Middle frontal gyrus (tissue), 1 donor: ENCODE data around the gene GIT1.

Experiments
- DNase-seq: peaks from one replicate; pipeline ENCODE4 v3.0.0-alpha.2; 2015; ENCODE audit warnings: low spot score; ENCODE audit errors: extremely low spot score

The GIT1 gene, protein sequence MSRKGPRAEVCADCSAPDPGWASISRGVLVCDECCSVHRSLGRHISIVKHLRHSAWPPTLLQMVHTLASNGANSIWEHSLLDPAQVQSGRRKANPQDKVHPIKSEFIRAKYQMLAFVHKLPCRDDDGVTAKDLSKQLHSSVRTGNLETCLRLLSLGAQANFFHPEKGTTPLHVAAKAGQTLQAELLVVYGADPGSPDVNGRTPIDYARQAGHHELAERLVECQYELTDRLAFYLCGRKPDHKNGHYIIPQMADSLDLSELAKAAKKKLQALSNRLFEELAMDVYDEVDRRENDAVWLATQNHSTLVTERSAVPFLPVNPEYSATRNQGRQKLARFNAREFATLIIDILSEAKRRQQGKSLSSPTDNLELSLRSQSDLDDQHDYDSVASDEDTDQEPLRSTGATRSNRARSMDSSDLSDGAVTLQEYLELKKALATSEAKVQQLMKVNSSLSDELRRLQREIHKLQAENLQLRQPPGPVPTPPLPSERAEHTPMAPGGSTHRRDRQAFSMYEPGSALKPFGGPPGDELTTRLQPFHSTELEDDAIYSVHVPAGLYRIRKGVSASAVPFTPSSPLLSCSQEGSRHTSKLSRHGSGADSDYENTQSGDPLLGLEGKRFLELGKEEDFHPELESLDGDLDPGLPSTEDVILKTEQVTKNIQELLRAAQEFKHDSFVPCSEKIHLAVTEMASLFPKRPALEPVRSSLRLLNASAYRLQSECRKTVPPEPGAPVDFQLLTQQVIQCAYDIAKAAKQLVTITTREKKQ

DNA sequence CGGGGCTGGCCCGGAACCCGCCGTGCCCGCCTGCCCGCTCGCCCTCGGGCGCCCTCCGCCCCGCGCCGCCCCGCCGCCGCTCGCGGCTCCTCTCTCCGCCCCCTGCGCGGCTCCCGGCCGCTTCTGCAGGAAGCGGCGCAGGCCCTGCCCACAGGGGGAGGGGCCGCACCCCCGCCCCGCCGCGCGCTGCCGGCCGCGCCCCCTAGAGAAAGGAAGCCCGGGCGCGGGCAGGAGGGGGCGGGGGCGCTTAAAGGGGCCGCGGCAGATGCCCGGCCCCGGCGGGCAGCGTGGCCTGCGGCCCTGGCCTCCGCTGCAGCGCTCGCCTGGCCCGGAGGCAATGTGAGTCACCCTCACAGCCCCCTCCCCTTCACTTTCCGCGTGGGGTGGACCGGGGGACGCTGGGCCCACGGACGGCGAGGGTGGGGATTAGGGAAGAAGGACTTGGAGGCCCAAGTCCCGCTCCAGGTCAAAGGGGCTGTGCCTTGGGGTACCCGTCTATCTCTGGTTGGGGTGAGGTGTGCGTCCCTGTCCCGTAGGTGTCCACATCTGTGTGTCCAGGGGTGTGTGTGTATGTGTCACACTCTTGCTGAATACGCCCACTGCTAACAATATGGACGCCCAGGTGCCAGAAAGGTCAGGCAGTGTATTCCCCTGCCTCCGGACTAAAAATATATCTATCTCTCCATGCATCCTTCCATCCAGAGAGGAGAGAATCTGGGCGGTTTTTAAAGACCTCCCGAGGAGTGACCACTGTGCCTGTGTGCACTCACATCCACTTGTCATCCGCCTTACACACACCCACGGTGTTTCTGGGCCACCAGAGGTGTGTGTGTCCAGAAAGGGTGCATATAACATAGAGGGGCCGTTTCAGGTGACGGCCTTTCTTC, at the start of gene GIT1:
Gene GIT1, minus strand, starts transcription at position 125 of the 887 bp plus-strand sequence. CDS start 270 bp downstream, outside the sequence.
- peak; percentile 84 for DNase-seq

DNA sequence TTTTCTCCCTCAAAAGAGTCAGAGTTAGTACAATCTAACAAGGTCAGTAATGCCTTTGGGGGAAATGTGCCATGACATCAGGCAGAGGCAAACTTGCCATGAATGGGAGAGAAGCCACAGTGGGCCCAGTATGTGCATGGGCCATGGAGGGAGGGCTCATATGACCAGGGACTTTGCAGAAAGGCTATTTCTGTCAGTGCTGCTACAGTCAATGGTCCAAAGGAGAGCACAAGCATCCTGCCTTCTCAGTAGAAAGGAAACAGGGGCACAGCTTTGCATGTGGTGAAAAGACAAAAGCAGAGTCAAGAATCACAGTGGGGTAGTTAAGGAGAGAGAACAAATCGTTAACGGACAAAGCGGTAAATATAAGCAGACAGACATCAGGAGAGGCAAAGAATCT, 44.4 kb upstream of the GIT1 start:
- DNase-seq: no peak

DNA sequence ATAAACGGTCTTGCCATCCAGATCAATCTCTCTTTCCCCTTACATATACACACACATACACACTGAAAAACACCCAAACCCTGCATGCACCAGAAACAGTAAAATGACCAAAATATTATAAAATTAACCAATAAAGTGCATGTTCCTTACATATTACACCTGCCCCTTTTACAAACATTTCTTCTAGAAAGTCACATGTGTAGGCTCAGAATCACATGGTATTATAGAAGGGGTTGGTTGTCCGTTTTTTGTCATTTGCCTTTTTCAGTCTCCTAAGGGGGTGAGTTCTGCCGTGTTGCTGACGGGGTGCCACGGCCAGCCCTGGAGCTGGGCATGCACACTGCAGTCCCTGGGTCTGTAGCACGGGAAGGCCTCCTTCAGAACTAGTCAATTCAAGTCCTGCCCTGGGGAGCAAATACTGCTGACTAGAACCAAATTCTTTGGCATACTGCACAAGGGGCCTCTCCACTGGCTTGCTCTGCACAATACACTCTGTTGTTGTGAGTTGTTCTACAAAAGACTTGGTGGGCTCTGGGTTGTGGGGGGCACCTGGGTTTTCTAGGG, 41.3 kb upstream of the GIT1 start:
- DNase-seq: no peak

DNA sequence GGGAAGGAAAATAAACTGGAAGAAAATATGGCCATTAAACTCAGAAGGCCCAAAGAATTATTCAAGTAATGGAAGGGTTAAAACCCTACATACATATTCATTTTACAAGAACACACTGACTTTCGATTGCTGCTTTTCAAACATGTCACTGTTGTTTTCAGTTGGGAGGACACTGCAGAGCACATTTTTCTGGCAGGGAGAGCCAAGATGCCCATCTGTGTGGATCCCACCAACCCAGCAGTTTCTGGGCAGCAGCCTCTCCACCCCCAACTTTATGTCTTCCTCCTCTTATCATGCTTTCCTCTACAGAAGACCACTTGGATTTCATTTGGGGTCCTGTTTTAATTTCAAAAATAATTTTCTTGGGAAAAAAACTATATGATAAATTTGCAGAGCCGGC, 40.4 kb upstream of the GIT1 start:
- DNase-seq: no peak

DNA sequence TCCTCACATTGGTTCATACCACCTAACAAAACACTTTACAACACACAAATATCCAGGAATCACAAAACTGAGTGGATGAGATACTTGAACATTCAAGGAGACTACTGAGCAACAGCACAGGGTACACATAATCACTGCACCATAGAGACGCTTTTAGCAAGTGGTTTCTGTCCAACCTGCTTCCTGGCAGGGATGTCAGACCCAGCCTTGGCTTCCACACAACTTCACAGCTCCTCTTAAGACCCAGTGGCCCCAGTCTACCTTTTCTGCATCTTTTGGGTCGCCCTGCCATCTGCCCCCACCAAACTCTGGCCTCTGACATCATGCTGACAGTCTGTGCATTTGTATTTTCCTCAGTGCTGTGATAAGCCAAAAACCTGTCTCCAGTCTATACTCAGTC, 39.2 kb upstream of the GIT1 start:
- no peak for DNase-seq

DNA sequence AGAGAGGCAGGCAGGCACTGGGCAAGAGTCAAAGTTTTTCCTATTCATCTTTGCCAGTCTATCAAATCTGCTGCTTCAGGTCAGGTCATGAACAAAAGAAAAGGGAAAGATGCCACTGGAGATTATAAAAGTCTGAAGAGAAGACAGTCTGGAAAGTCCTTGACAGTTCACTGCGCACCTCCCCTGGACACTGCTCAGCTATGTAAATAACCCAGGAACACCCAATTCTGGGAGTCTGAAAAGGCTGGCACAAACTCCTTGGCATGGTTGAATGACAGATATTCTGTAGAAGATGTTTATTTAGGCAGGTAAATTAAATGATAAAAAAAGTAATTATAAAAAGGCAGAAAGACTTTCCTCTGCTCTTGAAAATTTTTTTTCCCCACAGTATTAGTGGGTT, 38.5 kb upstream of the GIT1 start:
- DNase-seq: no peak

DNA sequence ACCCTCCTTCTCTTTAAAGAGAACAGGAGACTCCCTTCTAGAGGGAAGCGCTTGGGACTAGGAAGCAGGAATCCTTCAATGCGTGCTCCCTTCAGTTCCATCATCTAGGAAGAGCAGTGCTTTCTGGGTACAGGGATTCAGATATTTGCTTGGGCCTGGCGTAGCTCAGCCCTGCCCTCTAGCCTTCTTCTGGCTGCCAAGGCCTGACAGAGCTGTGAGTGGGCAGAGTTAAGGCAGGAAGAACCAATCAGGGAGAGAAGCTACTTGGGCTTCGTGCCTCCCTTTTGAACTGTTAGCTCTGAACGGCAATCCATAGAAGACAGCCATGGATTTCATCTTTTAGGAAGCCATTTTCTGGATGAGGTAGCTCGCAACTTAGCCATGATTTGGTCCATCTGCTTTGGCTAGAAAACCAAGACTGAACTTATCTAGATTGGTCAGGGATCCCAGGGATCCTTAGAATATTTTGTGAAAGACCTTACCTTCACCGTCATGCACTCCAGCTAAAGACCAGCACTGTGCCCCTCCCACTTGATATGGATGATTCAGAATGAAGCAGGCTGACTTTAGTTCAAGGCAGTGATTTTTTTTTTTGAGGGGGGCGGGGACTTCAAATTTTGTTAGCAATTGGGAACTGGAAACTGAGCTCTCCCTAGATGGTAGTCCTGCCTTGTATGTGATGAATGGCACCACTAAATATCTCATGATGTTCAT, 35.7 kb upstream of the GIT1 start:
- DNase-seq: peak; percentile 39

DNA sequence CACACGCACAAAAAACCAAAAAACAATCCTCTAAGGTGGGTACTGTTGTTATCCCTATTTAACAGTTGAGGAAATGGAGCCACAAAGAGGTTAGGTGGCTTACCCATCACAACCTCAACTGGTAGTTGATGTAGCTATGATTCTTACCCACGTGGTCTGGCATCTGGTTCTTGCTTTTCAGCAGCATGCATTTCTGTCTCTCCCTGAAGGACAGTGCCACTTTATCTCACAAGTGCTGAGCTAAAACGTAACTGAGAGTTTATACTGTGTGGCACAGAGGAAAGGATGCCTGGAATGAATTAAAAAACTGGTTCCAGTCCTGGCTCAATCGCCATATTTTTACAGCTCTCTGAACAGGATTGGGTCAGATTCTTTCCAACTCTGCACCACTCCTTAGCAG, 35.1 kb upstream of the GIT1 start:
- no peak for DNase-seq

DNA sequence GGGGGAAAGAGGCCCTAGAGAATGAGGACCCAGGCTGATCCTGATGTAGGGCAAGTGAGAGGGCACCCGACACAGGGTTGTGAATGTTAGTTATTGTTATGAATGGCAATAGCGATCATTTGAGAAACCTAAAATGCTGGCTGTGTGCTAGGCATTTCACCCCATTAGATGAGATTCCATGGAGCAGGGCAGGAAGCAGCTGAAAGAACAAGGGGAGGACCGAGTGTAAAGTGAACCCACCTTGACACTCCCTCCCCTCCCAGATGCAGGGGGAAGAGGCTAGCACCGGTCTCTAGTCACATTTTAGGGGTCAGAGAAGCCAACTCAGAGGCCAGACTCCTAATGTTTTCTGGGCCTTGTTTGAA, 33.8 kb upstream of the GIT1 start:
- DNase-seq: no peak

DNA sequence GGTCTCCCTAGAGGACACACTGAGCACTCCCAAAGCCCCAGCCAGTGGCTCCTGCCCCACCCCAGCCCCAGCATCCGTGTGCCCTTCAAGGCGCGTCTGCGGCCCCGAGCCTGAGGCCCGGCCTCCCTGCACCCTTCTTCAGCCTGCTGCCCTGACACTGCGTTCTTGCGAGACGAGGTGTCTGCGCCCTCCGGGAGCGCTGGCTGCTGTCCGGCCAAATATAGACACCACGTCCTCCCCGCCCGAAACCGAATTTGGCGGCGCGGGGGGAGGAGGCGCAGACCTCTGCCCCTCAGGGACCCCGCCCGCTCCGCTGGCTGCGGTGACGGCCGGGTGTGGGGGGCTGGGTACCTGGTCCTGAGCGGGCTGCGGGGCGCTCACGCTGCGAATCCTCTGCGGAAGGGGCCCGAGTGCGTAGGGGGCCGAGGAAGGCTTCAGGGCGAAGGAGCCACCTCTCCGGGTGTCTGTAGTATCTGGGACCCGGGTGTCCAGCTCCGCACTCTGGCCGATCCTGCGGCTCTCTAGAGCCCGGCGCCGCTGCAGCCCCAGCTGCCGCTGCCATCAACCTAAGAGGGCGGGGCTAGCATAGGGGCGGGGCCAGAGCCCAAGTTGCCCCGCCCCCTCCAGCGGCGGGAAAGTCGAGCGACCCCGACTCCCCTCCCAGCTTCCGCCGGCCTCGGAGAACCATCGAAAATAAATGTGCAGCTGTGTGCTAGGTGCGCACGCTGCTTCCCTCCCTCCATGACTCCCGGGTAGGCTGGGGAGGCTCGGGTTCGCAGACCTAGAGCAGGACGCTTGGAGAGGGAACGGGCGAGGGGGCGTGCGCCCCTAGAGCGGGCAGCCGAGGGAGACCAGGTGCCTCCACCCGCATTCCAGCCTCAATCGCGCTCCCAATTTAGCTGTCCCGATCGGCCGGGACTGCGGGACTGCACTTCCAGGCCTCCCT, 33.2 kb upstream of the GIT1 start, which contains the start of gene CORO6:
Gene CORO6, minus strand, starts transcription at position 576 of the 946 bp plus-strand sequence. CDS start 1,491 bp downstream, outside the sequence.
- peak; percentile 49 for DNase-seq

DNA sequence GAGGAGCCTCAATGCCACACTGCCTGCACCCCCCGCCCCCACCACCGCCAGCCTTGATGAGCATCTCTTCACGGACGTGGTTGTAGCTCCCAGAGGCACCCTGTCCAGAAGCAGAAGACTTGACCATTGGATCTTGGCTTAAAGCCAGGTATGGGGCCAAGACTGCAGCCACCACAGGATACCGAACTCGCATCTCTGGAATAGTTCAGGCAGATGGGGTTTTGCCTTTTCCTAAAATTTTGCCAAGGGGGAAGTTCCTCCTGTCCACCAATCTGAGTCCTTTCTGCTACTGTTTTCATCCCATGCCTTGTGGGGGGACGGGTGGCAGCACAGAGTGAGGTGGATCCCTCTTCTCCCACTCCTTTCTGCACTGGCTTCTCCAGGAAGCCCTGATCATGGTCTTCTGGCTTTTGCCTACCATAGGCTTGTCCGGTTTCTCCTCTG, 32.3 kb upstream of the GIT1 start:
- no peak for DNase-seq

DNA sequence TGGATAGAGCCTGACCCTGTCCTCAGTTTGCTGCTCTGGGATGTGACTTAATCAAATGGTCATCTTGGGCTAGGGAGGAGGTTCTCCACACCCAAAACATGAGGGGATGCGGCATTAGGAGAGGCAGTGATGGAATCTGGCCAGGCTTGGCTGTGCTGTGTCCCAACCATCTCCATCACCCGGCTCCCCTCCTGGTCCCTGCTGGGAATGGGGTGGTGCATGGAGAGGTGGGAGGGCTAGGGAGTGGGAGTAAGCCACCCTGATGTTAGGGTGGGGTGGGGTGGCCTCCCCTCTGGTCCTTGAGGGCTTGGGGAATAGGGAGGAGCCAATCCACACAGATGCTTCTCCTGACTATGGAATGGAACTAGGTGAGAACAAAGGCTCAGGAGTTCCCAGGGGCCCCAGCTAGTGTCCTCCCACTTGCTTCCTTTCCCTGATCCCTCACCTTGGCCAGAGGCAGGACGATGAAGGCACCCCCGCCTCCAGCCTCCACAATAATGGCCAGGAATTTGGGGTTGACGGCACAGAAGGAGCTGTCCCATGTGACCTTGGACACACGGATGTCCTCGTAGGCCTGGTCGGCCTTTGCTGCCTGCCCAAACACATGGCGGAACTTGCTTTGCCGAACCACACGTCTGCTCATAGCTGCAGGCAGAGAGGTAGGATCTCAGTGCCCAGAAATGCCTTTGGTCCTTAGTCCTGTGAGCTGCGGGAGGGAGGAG, 31.5 kb upstream of the GIT1 start:
- no peak for DNase-seq

DNA sequence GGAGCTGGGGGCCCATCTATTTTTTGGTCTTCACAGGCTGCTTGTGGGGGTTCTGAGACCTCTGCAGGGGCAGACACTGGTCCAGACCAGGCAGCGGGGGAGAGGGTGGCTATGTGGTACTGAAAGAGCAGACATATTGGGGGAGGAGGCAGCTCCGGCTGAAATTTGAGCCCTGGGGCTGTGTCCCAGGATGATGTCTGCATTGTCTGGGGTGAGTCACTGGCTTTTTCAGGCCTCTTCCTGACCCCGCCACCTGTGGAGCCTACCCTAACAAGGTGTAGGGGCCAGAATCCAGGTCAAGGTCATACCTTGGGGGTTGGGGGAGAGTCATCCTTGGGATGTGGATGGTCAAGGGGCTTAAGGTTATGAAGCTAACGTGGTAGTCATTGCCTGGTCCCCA, 30.8 kb upstream of the GIT1 start:
- DNase-seq: no peak

DNA sequence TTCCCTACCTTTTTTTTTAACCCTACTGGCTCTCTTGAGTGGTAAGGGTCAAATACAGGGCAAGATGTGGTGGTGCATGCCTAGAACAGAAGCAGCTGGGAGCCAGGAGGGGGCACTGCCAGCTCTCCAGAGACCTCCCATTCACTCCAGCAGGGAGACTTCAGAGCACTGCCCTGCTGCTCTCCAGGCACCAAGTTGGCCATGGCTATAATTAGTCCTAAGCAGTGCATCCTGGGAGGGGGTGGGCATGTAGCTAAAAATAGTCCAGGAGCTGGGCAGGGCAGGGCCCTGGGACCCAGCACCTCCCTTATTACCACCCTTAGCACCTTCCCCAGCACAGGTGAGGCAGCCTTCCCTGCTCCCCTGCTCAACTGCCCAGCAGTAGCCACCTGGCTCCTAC, 29.8 kb upstream of the GIT1 start:
- DNase-seq: no peak

DNA sequence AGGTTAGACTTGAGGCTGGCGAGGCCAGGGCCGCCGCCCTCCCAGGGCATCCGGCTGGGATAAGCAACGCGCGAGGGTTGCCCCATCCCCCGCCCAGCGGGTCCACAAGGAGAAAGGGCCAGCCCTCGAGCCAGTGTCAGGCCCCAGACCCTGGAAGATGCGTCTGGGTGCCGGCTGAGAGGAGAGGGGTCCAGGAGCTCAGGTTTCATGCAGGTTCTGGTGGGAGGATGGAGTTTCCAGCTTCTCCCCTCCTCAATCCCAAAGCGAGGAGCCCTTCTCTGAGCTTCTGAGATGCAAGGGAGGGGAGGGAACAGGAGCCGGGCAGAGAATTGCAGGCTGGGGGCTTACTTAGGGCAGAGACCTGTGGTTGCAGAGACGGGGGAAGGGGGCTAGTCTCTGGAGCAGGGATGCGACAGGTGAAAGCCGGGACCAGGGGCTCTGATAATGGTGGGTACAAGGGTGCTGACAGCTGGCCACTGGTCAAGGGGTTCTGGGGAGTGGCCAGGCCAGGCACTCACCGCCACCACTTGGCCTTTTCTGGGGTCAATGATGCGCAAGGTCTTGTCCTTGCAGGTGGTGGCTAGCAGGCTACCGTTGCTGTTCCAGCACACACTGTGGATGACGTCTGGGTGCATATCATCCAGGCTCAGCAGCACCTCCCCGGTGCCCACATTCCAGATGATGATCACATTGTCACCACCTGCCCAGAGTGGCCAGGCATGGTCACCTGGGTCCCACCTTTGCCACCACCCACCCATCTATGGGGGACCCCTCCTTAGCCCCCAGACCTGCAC, 29.0 kb upstream of the GIT1 start:
- no peak for DNase-seq

DNA sequence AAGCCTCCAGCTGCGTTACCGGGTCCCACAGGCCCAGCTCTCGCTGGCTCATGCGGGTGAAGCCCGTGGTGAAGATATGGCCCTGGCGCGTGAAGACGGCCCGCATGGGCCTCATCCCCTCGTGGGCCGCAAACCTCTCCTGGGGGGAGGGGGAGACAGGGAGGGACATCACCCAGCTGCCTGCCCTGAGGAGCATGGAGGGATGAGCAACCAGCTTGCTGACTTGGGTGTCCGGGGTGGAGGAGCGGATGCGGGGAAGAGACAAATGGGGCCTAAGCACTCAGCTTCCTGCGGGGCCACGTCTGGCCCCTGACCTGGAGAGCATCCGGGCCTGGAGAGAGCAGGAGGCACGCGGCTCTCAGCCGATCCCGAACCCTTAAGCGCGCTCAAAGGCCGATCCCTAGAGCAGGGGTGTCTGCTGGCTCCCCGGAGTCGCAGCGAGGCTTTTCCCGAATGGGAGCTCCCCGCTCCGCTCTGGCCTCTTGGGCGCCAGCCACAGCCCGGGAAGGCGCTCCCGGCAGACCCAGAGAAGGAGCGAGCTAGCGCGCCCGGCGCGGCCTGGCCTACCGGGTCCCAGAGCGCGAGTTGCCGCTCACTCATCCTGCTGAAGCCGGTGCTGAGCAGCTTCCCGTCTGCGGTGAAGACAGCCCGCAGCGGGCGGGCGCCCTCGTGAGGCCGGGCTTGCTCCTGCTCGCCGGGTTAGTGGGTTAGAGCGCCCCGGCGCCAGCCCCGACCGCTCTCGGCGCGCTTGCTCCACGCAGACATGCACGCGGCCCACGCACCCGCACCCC, 28.2 kb upstream of the GIT1 start:
- peak; percentile 53 for DNase-seq

DNA sequence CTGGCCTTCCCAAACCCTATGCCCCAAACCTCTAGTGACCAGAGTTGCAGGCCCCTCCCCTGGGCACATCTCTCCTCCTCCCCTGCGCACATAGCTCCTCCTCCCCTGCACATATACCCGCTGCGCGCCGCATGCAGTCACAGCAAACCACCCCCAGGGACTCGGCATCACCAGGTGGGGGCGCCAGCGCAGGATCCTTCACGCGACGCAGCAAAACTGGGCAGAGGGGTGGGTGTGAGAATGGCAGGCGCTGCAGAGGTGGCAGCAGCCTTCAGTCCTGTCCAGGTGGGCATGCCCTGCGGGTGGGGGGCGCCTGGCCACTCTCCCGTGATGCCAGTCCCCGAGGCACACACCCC, 27.7 kb upstream of the GIT1 start:
- peak; percentile 62 for DNase-seq
